ENCODE measurements around the gene CDCP2. TPM values are rescaled to one million over a fixed set of nuclear protein-coding genes. Genes with fewer than 3 reads are reported as not detected.

CDCP2 gene
- total and polyA plus RNA-seq, 2 of the 8 experiments (the other 6 are each of a cell fraction or from before 2014, with no cell fraction given): not detected

- H3K27me3 ChIP-seq (replicated peaks in 1 of 4; ENCODE audit: control insufficient read depth in 3 of 4, extremely low read depth in 1 of 4, insufficient read depth in 3 of 4, low read length in 3 of 4): no peaks in the 10 kb centered on the region
- no peak overlapping the region for H2BK12ac ChIP-seq (ENCODE audit: low read depth, low read length)
- no peak overlapping the region for H4K91ac ChIP-seq (replicated peaks; ENCODE audit: insufficient read length, low read length)
- H3K23me2 ChIP-seq (ENCODE audit: low read depth, low read length): no peaks in the 10 kb centered on the region
- H3K4ac ChIP-seq (replicated peaks; ENCODE audit: insufficient read length, low read depth, low read length): no peak overlapping the region
- H3K79me1 ChIP-seq (ENCODE audit: low read depth, low read length): no peaks in the 10 kb centered on the region
- no peak overlapping the region for H2BK15ac ChIP-seq (ENCODE audit: low read length)
- no peak overlapping the region for H4K5ac ChIP-seq (ENCODE audit: insufficient read length, low read depth, low read length)
- 0 out of 2 replicates have a peak overlapping the region, but pooled peaks have one; percentile 18 for H2BK20ac ChIP-seq (ENCODE audit: low read length)
- 79% methylated on average over 9 of the region's 9 CpGs; no CpG with 5 or more reads in 1 of the 2 experiments for WGBS, 2 experiments (ENCODE audit: extremely low coverage in 1 of 2, insufficient coverage in 1 of 2, insufficient read length in 1 of 2, insufficient replicate concordance in 2 of 2, low coverage in 1 of 2, low lambda C conversion rate in 2 of 2, missing lambda C conversion rate in 1 of 2)
- no peak overlapping the region for H3K9ac ChIP-seq (replicated peaks in 1 of 4; ENCODE audit: extremely low read depth in 1 of 4, low read depth in 3 of 4, low read length in 3 of 4)
- no peak for FAIRE-seq
- H2AFZ ChIP-seq (ENCODE audit: low read length): no peak overlapping the region
- no peak overlapping the region for H2BK5ac ChIP-seq (ENCODE audit: low read depth, low read length)
- no peaks in the 10 kb centered on the region for H3K9me3 ChIP-seq (ENCODE audit: insufficient read depth in 2 of 2, low read depth in 1 of 2, low read length in 1 of 2)
- H3K56ac ChIP-seq (replicated peaks; ENCODE audit: insufficient read length, low read depth, low read length): no peak overlapping the region
- H2AK5ac ChIP-seq (ENCODE audit: low read depth, low read length): no peak overlapping the region
- no peaks in the 10 kb centered on the region for H3K36me3 ChIP-seq (ENCODE audit: control insufficient read depth in 2 of 4, insufficient read depth in 4 of 4, low read length in 3 of 4)
- DNase-seq (ENCODE audit: low read depth in 1 of 2, low spot score in 2 of 2): no peak
- H2BK120ac ChIP-seq (replicated peaks; ENCODE audit: low read depth, low read length): no peak overlapping the region
- H4K8ac ChIP-seq (ENCODE audit: extremely low read depth, insufficient read depth, low read length): peak overlapping the region; percentile 64; the same call in 1 of the 2 replicates
- H3K18ac ChIP-seq (ENCODE audit: extremely low read depth, low read length): no peak overlapping the region
- no peak overlapping the region for H3K23ac ChIP-seq (ENCODE audit: insufficient read length)
- H3K4me3 ChIP-seq (ENCODE audit: extremely low read depth in 1 of 4, insufficient read depth in 2 of 4, low read depth in 3 of 4, low read length in 4 of 4): no peak overlapping the region
- H3K14ac ChIP-seq (ENCODE audit: insufficient read length): no peak overlapping the region
- peaks cover 0 to 7% (median 3%) of the 10 kb centered on the region in 4 experiments; a peak in 5 of 7 replicates for H3K4me1 ChIP-seq (replicated peaks in 1 of 4; ENCODE audit: control insufficient read depth in 3 of 4, insufficient read depth in 4 of 4, low read length in 3 of 4)
- CTCF ChIA-PET (ENCODE audit: partially characterized antibody): interaction anchor here (0.5 to 9.9 kb wide), 5 partner anchors 11 to 121 kb away, joined by 3 to 110 read pairs (median 4); no protein-coding TSS in a partner anchor
- H3K4me2 ChIP-seq (ENCODE audit: insufficient read depth in 1 of 2, low read depth in 2 of 2, low read length in 2 of 2): no peak overlapping the region
- POLR2A ChIA-PET (ENCODE audit: partially characterized antibody): no interaction called here
- no peak overlapping the region for H3K27ac ChIP-seq (ENCODE audit: low read depth, low read length)
- H3K79me2 ChIP-seq (ENCODE audit: control insufficient read depth in 1 of 2, insufficient read depth in 2 of 2, low read length in 2 of 2): no peaks in the 10 kb centered on the region
- H4K20me1 ChIP-seq (replicated peaks in 1 of 2; ENCODE audit: control insufficient read depth in 1 of 2, insufficient read depth in 2 of 2, low read length in 2 of 2): no peaks in the 10 kb centered on the region
- TF ChIP-seq HDAC2 (IDR thresholded peaks at IDR 0.05; ENCODE audit: borderline replicate concordance in 1 of 2, low read depth in 2 of 2, low read length in 2 of 2) (no peak), CBX8 (IDR thresholded peaks at IDR 0.05; ENCODE audit: borderline replicate concordance, low read depth, low read length) (no peak), MAX (IDR thresholded peaks at IDR 0.05) (no peak), TAF1 (IDR thresholded peaks at IDR 0.05; ENCODE audit: low read depth, low read length) (no peak), BCL11A (IDR thresholded peaks at IDR 0.05; ENCODE audit: low read depth in 2 of 2, low read length in 2 of 2) (no peak), RBBP5 (IDR thresholded peaks at IDR 0.05; ENCODE audit: borderline replicate concordance, low read depth, low read length) (no peak), SIRT6 (IDR thresholded peaks at IDR 0.05; ENCODE audit: low read length) (no peak), USF2 (IDR thresholded peaks at IDR 0.05; ENCODE audit: low read length) (no peak), KDM1A (IDR thresholded peaks at IDR 0.05; ENCODE audit: borderline replicate concordance, low read length) (no peak)
- TF ChIP-seq, protein P1, sequence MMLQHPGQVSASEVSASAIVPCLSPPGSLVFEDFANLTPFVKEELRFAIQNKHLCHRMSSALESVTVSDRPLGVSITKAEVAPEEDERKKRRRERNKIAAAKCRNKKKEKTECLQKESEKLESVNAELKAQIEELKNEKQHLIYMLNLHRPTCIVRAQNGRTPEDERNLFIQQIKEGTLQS (IDR thresholded peaks at IDR 0.05; ENCODE audit: insufficient read depth, low read depth, low read length): no peak
Measured at GRCh38 chr1:54142146-54142900, 10.5 kb downstream of the CDCP2 start.

Measured in H1 (cell line).